Sigmoid colon (tissue), 7 donors: ENCODE data around the gene LAMTOR2. TPM values are rescaled to one million over a fixed set of nuclear protein-coding genes. Genes with fewer than 3 reads are reported as not detected.

Experiments
- DNase-seq: peaks from one replicate; pipeline ENCODE4 v3.0.0-alpha.2; 2019
- H3K27ac ChIP-seq, 4 donors: fragments of 200-600 bp; sonication (generic); one replicate each; pipeline ENCODE4 v1.5.1; 2016 to 2019; ENCODE audit warnings: mild to moderate bottlenecking in 1 of 4
- H3K27me3 ChIP-seq, 3 donors: fragments of 200-600 bp; sonication (generic); one replicate each; pipeline ENCODE4 v1.5.1; 2019; ENCODE audit warnings: mild to moderate bottlenecking in 1 of 3
- H3K36me3 ChIP-seq, 4 donors: fragments of 200-600 bp; sonication (generic); one replicate each; pipeline ENCODE4 v1.5.1; 2016 to 2019
- H3K4me1 ChIP-seq, 4 donors: fragments of 200-600 bp; sonication (generic); one replicate each; pipeline ENCODE4 v1.5.1; 2017 to 2019
- H3K4me3 ChIP-seq, 4 donors: fragments of 200-600 bp; sonication (generic); one replicate each; pipeline ENCODE4 v1.5.1; 2017 to 2019; ENCODE audit warnings: mild to moderate bottlenecking in 2 of 4, moderate library complexity in 1 of 4
- H3K9me3 ChIP-seq, 4 donors: fragments of 200-600 bp in 3 of 4; sonication (generic) in 3 of 4; one replicate each; pipeline versions ENCODE4 v1.5.1 to v1.6.1; 2013 to 2019
- CTCF ChIP-seq, 4 experiments: fragments of 450-650 bp in 3 of 4; fragments of 200-600 bp in 1 of 4; IDR thresholded peaks; one replicate each; pipeline ENCODE4 v1.5.1; 2016 to 2019; ENCODE audit warnings: antibody characterized with exemption in 4 of 4, mild to moderate bottlenecking in 3 of 4, moderate library complexity in 2 of 4
- EP300 ChIP-seq, 4 donors: sonication (generic); formaldehyde crosslinking; IDR thresholded peaks; one replicate each; pipeline ENCODE4 v1.6.1; 2017; ENCODE audit warnings: antibody characterized with exemption in 4 of 4
- POLR2A ChIP-seq, 2 donors: fragments of 450-650 bp; IDR thresholded peaks; one replicate each; pipeline ENCODE4 v1.6.1; 2016; ENCODE audit warnings: antibody characterized with exemption in 2 of 2, mild to moderate bottlenecking in 2 of 2, moderate library complexity in 2 of 2
- POLR2AphosphoS5 ChIP-seq, 4 donors: sonication (generic); formaldehyde crosslinking; IDR thresholded peaks; one replicate each; pipeline ENCODE4 v1.6.1; 2017; ENCODE audit warnings: antibody characterized with exemption in 4 of 4
- WGBS, 2 donors: extraction: QIAGEN DNeasy Blood & Tissue Kit; methylation state at CpG; one replicate each; pipeline ENCODE4 v1.1.7; 2013; 5-methylcytosine and 5-hydroxymethylcytosine counted together
- intact Hi-C: fragments of 100-400 bp; cut with DNase I; formaldehyde crosslinking; loops from one replicate; pipeline ENCODE4 v1.15.1; 2023
- polyA plus RNA-seq, 3 donors: library from polyadenylated mRNA; stranded (reverse); fragments of 200-250 nt; gene quantifications; one replicate each; pipeline ENCODE4 v1.2.3, GENCODE V29; 2013
- total RNA-seq, 4 donors: library from RNA; depleted of rRNA; stranded (reverse); fragments of >200 nt; gene quantifications; one replicate each; pipeline ENCODE4 v1.1.0, GENCODE V29; 2016
- donor health status: healthy with polysubstance abuse.
- donor health status: Bipolar disorder and iron deficiency.
- donor health status: healthy.

The LAMTOR2 gene
- total RNA-seq, result 10 to 100 TPM; 55.4 to 86.4 (median 71.3) TPM
- 100 to 1,000 TPM; 142 to 245 (median 199) TPM for polyA plus RNA-seq

- peak within 1 kb of the TSS; percentile 86 to 97 (median 92) for H3K27ac ChIP-seq
- H3K4me3 ChIP-seq, result peak within 1 kb of the TSS; percentile 73 to 94 (median 87)
- no peaks in the 10 kb centered on the region for H3K9me3 ChIP-seq
- intact Hi-C loops, result loop anchor here (2.0 kb wide), 3 partner anchors 28 to 76 kb away; partner anchors contain the start of gene MEX3A
- no peak for TF ChIP-seq EP300 (IDR thresholded peaks at IDR 0.05)
- TF ChIP-seq POLR2AphosphoS5 (IDR thresholded peaks at IDR 0.05), result peak; percentile 60 to 87 (median 84)
- TF ChIP-seq POLR2A (IDR thresholded peaks at IDR 0.05), result peak; percentile 9 to 40
- peaks cover 0 to 21% (median 6%) of the 10 kb centered on the region in 4 donors for H3K36me3 ChIP-seq
- H3K4me1 ChIP-seq, result peaks cover 0 to 32% (median 13%) of the 10 kb centered on the region in 4 donors
- DNase-seq, result peak; percentile 98
- H3K27me3 ChIP-seq, result no peaks in the 10 kb centered on the region
- 0% methylated on average over 53 of the region's 53 CpGs for WGBS, 2 donors
Measured at GRCh38 chr1:156054500-156055280, at the start of gene LAMTOR2. LAMTOR2 (plus strand) TSS chr1:156054782; CDS start chr1:156054890, 108 bp downstream.

- TF ChIP-seq POLR2AphosphoS5 (IDR thresholded peaks at IDR 0.05), result no peak
- H3K27ac ChIP-seq, result no peak overlapping the region
- no peaks in the 10 kb centered on the region for H3K27me3 ChIP-seq
- 28 to 52% methylated on average over 4 of the region's 4 CpGs for WGBS, 2 donors
- H3K4me1 ChIP-seq, result no peaks in the 10 kb centered on the region
- DNase-seq, result no peak
- intact Hi-C loops, result no loop called here
- no peak overlapping the region for H3K4me3 ChIP-seq
- H3K9me3 ChIP-seq, result no peaks in the 10 kb centered on the region
- H3K36me3 ChIP-seq, result peaks cover 0 to 20% (median 14%) of the 10 kb centered on the region in 4 donors
Measured at GRCh38 chr1:156004843-156005584, 49.6 kb upstream of the LAMTOR2 start.

- intact Hi-C loops, result no loop called here
- H3K27ac ChIP-seq, result no peak overlapping the region
Measured at GRCh38 chr1:156006666-156007376, 47.8 kb upstream of the LAMTOR2 start.

GRCh38 chr1:156009404-156009803, 45.2 kb upstream of the LAMTOR2 start:
- no peak overlapping the region for H3K27ac ChIP-seq
- DNase-seq, result no peak
- no peak overlapping the region for H3K4me3 ChIP-seq
- no peaks in the 10 kb centered on the region for H3K9me3 ChIP-seq
- intact Hi-C loops, result no loop called here
- H3K4me1 ChIP-seq, result no peaks in the 10 kb centered on the region
- WGBS, 2 donors, result 67 to 68% methylated on average over 3 of the region's 3 CpGs
- peaks cover 27 to 64% (median 43%) of the 10 kb centered on the region in 4 donors for H3K36me3 ChIP-seq
- TF ChIP-seq EP300 (IDR thresholded peaks at IDR 0.05), result no peak
- TF ChIP-seq POLR2A (IDR thresholded peaks at IDR 0.05), result no peak
- TF ChIP-seq CTCF (IDR thresholded peaks at IDR 0.05), result no peak
- no peak for TF ChIP-seq POLR2AphosphoS5 (IDR thresholded peaks at IDR 0.05)
- no peaks in the 10 kb centered on the region for H3K27me3 ChIP-seq

More at GRCh38 chr1:156006666-156007376, 47.8 kb upstream of the LAMTOR2 start:
- peaks cover 9 to 38% (median 28%) of the 10 kb centered on the region in 4 donors for H3K36me3 ChIP-seq
- no peaks in the 10 kb centered on the region for H3K4me1 ChIP-seq
- 82 to 88% methylated on average over 7 of the region's 7 CpGs for WGBS, 2 donors
- TF ChIP-seq POLR2A (IDR thresholded peaks at IDR 0.05), result no peak
- TF ChIP-seq POLR2AphosphoS5 (IDR thresholded peaks at IDR 0.05), result no peak
- TF ChIP-seq CTCF (IDR thresholded peaks at IDR 0.05), result no peak
- no peak for TF ChIP-seq EP300 (IDR thresholded peaks at IDR 0.05)
- no peaks in the 10 kb centered on the region for H3K27me3 ChIP-seq
- H3K9me3 ChIP-seq, result no peaks in the 10 kb centered on the region
- no peak for DNase-seq
- no peak overlapping the region for H3K4me3 ChIP-seq

GRCh38 chr1:156012051-156012817, 42.3 kb upstream of the LAMTOR2 start:
- Histone ChIP-seq H3K4me3 (no peak overlapping the region), H3K36me3 (peaks cover 31 to 90% (median 59%) of the 10 kb centered on the region in 4 donors), H3K27ac (no peak overlapping the region), H3K27me3 (no peaks in the 10 kb centered on the region), H3K4me1 (no peaks in the 10 kb centered on the region), H3K9me3 (no peaks in the 10 kb centered on the region)
- no peak for TF ChIP-seq POLR2AphosphoS5 (IDR thresholded peaks at IDR 0.05)
- no peak for TF ChIP-seq POLR2A (IDR thresholded peaks at IDR 0.05)
- TF ChIP-seq EP300 (IDR thresholded peaks at IDR 0.05), result no peak
- no peak for TF ChIP-seq CTCF (IDR thresholded peaks at IDR 0.05)
- intact Hi-C loops, result no loop called here
- no peak for DNase-seq
- 83 to 87% methylated on average over 4 of the region's 4 CpGs for WGBS, 2 donors
